Liver (tissue), 9 donors: Measurements from ENCODE around the gene ZIM2. TPM values are rescaled to one million over a fixed set of nuclear protein-coding genes. Genes with fewer than 3 reads are reported as not detected.

Experiments used
- DNase-seq: peaks from one replicate; pipeline ENCODE4 v3.0.0-alpha.2; 2017; ENCODE audit warnings: low spot score
- H3K27ac ChIP-seq, 2 donors: one replicate each; pipeline ENCODE4 v1.7.0; 2013; ENCODE audit warnings: inconsistent platforms in 2 of 2, low read length in 2 of 2, control low read depth in 1 of 2, low read depth in 1 of 2, mild to moderate bottlenecking in 1 of 2
- H3K27me3 ChIP-seq, 4 donors: one replicate each; pipeline versions ENCODE4 v1.6.1 to v1.7.0; 2013; ENCODE audit warnings: low read length in 3 of 4, inconsistent platforms in 1 of 4, mild to moderate bottlenecking in 1 of 4, moderate library complexity in 1 of 4; ENCODE audit not compliant: control insufficient read depth in 4 of 4, insufficient read depth in 4 of 4
- H3K36me3 ChIP-seq, 4 donors: one replicate each; pipeline versions ENCODE4 v1.6.1 to v1.7.0; 2013; ENCODE audit warnings: low read length in 3 of 4, mild to moderate bottlenecking in 3 of 4, low read depth in 1 of 4, moderate library complexity in 1 of 4; ENCODE audit not compliant: control insufficient read depth in 4 of 4, insufficient read depth in 3 of 4
- H3K4me1 ChIP-seq, 4 donors: one replicate each; pipeline versions ENCODE4 v1.6.1 to v1.7.0; 2013; ENCODE audit warnings: low read length in 3 of 4, mild to moderate bottlenecking in 3 of 4, moderate library complexity in 1 of 4; ENCODE audit not compliant: control insufficient read depth in 4 of 4, insufficient read depth in 4 of 4
- H3K4me3 ChIP-seq, 3 donors: one replicate each; pipeline versions ENCODE4 v1.6.1 to v1.7.0; 2013; ENCODE audit warnings: low read length in 3 of 3, control low read depth in 1 of 3, low read depth in 1 of 3, mild to moderate bottlenecking in 1 of 3
- H3K9ac ChIP-seq, 2 donors: one replicate each; pipeline ENCODE4 v1.7.0; 2013; ENCODE audit warnings: low read length in 2 of 2, mild to moderate bottlenecking in 2 of 2, moderate library complexity in 2 of 2, control low read depth in 1 of 2, low read depth in 1 of 2
- H3K9me3 ChIP-seq, 4 donors: one replicate each; pipeline versions ENCODE4 v1.6.1 to v1.7.0; 2013; ENCODE audit warnings: low read length in 3 of 4; ENCODE audit not compliant: control insufficient read depth in 4 of 4
- CTCF ChIP-seq: fragments of 150-350 bp; IDR thresholded peaks from 2 replicates; pipeline ENCODE4 v1.5.1; 2017; ENCODE audit warnings: improper control_type of control experiment, low read depth, low read length; ENCODE audit not compliant: missing input control
- FOXA1 ChIP-seq: IDR thresholded peaks from 2 replicates; pipeline ENCODE4 v1.6.1; 2016; ENCODE audit warnings: antibody characterized with exemption
- GABPA ChIP-seq, 2 donors: IDR thresholded peaks in 1 of 2; conservative IDR thresholded peaks in 1 of 2; 2 replicates each; pipeline ENCODE4 v1.6.1; 2016; ENCODE audit warnings: antibody characterized with exemption in 2 of 2, mild to moderate bottlenecking in 1 of 2, moderate library complexity in 1 of 2
- HNF4G ChIP-seq: IDR thresholded peaks from 2 replicates; pipeline ENCODE4 v1.6.1; 2016; ENCODE audit warnings: antibody characterized with exemption
- JUND ChIP-seq, 2 donors: IDR thresholded peaks; 2 replicates each; pipeline ENCODE4 v1.6.1; 2016; ENCODE audit warnings: antibody characterized with exemption in 2 of 2
- MAX ChIP-seq: IDR thresholded peaks from 2 replicates; pipeline ENCODE4 v1.6.1; 2016; ENCODE audit warnings: antibody characterized with exemption
- NR2F2 ChIP-seq: IDR thresholded peaks from 2 replicates; pipeline ENCODE4 v1.6.1; 2016; ENCODE audit warnings: antibody characterized with exemption
- REST ChIP-seq: IDR thresholded peaks from 2 replicates; pipeline ENCODE4 v1.6.1; 2016; ENCODE audit warnings: antibody characterized with exemption, mild to moderate bottlenecking
- RXRA ChIP-seq, 2 donors: IDR thresholded peaks; 2 replicates each; pipeline ENCODE4 v1.6.1; 2017 to 2018; ENCODE audit warnings: antibody characterized with exemption in 2 of 2, mild to moderate bottlenecking in 1 of 2
- SP1 ChIP-seq: IDR thresholded peaks from 2 replicates; pipeline ENCODE4 v1.6.1; 2018; ENCODE audit warnings: antibody characterized with exemption, mild to moderate bottlenecking
- TAF1 ChIP-seq: conservative IDR thresholded peaks from 2 replicates; pipeline ENCODE4 v1.6.1; 2016; ENCODE audit warnings: antibody characterized with exemption, mild to moderate bottlenecking
- ZBTB33 ChIP-seq: IDR thresholded peaks from 2 replicates; pipeline ENCODE4 v1.6.1; 2016; ENCODE audit warnings: antibody characterized with exemption
- WGBS: extraction: QIAGEN DNeasy Blood & Tissue Kit; methylation state at CpG from one replicate; pipeline ENCODE4 v1.1.7; 2013; 5-methylcytosine and 5-hydroxymethylcytosine counted together
- polyA plus RNA-seq, 2 donors: library from polyadenylated mRNA; stranded (reverse) in 1 of 2; unstranded in 1 of 2; fragments of 200-250 nt in 1 of 2; fragments of >200 nt in 1 of 2; fragmentation: Nextera tagmentation in 1 of 2; extraction: Ambion mirVana in 1 of 2; gene quantifications; one replicate each; pipeline versions ENCODE4 v1.2.1 to v1.2.3, GENCODE V29; 2013 to 2015
- total RNA-seq, 2 donors: library from RNA; depleted of rRNA; stranded (reverse); fragments of >200 nt; gene quantifications; one replicate each; pipeline ENCODE4 v1.2.3, GENCODE V29; 2014
- donor health status: healthy.
- donor health status: healthy.
- donor health status: healthy.
- donor health status: healthy.
- donor health status: healthy.

Gene ZIM2
- total and polyA plus RNA-seq, 4 donors, result 0.03 to 3.2 (median 0.33) TPM; not detected in 1

GRCh38 chr19:56873493-56873892 lies 33.0 kb upstream of the ZIM2 start:
- Histone ChIP-seq H3K9ac (no peak overlapping the region), H3K27me3 (no peaks in the 10 kb centered on the region), H3K4me3 (no peak overlapping the region), H3K27ac (no peak overlapping the region), H3K36me3 (no peaks in the 10 kb centered on the region), H3K9me3 (peaks cover 8 to 22% (median 21%) of the 10 kb centered on the region in 4 donors), H3K4me1 (no peaks in the 10 kb centered on the region)
- 91% methylated on average over 5 of the region's 5 CpGs for WGBS
- DNase-seq, result no peak
- no peak for TF ChIP-seq CTCF
- no peak for TF ChIP-seq GABPA (IDR thresholded peaks at IDR 0.05 in 1 of 2, conservative IDR thresholded peaks at IDR 0.05 in 1 of 2)
- no peak for TF ChIP-seq REST
- no peak for TF ChIP-seq SP1
- TF ChIP-seq NR2F2, result no peak
- no peak for TF ChIP-seq FOXA1
- no peak for TF ChIP-seq RXRA (IDR thresholded peaks at IDR 0.05)
- no peak for TF ChIP-seq ZBTB33
- no peak for TF ChIP-seq TAF1
- TF ChIP-seq JUND (IDR thresholded peaks at IDR 0.05), result no peak
- no peak for TF ChIP-seq HNF4G

- Histone ChIP-seq H3K27ac (no peak overlapping the region), H3K9ac (no peak overlapping the region), H3K4me3 (no peak overlapping the region), H3K36me3 (no peaks in the 10 kb centered on the region), H3K9me3 (peaks cover 4 to 10% (median 9%) of the 10 kb centered on the region in 4 donors), H3K27me3 (no peaks in the 10 kb centered on the region), H3K4me1 (no peaks in the 10 kb centered on the region)
- no peak for DNase-seq
- no peak for TF ChIP-seq MAX
- no peak for TF ChIP-seq TAF1
- no peak for TF ChIP-seq SP1
- WGBS, result 88% methylated on average over 8 of the region's 8 CpGs
Observed at GRCh38 chr19:56869886-56870285, 29.4 kb upstream of the ZIM2 start.
